SJCRH30 (cell line): Measurements from ENCODE around the gene RPSA. TPM values are rescaled to one million over a fixed set of nuclear protein-coding genes. Genes with fewer than 3 reads are reported as not detected.
A peak's percentile ranks its signal among the peaks of the same experiment; 100 is the strongest.

Experiments used
- DNase-seq, 2 experiments: peaks; one replicate each; pipeline ENCODE4 v3.0.0-alpha.2; 2015 to 2020
- H3K27ac ChIP-seq: fragments of 250-450 bp; sonication (Bioruptor Pico); 2 replicates; pipeline ENCODE4 v1.5.1; 2020; ENCODE audit warnings: mild to moderate bottlenecking, moderate library complexity
- H3K27me3 ChIP-seq: fragments of 250-450 bp; sonication (Bioruptor Pico); 2 replicates; pipeline ENCODE4 v1.5.1; 2020; ENCODE audit warnings: mild to moderate bottlenecking, moderate library complexity
- H3K36me3 ChIP-seq: fragments of 250-450 bp; sonication (Bioruptor Pico); 2 replicates; pipeline ENCODE4 v1.5.1; 2020; ENCODE audit warnings: mild to moderate bottlenecking, moderate library complexity
- H3K4me1 ChIP-seq: fragments of 250-450 bp; sonication (Bioruptor Pico); 2 replicates; pipeline ENCODE4 v1.5.1; 2020; ENCODE audit warnings: mild to moderate bottlenecking, moderate library complexity
- H3K4me3 ChIP-seq: fragments of 250-450 bp; sonication (Bioruptor Pico); 2 replicates; pipeline ENCODE4 v1.5.1; 2020; ENCODE audit warnings: mild to moderate bottlenecking, moderate library complexity
- H3K9me3 ChIP-seq: fragments of 250-450 bp; sonication (Bioruptor Pico); replicated peaks from 2 replicates; pipeline ENCODE4 v1.5.1; 2020; ENCODE audit warnings: mild to moderate bottlenecking, moderate library complexity
- total RNA-seq: library from RNA; depleted of rRNA; stranded (reverse); fragments of >200 nt; shearing (Covaris generic); gene quantifications from 2 replicates; pipeline ENCODE4 v1.2.3, GENCODE V29; 2014

RPSA gene
- total RNA-seq, 1 experiment from 2014 or later = 1,936 TPM

DNA sequence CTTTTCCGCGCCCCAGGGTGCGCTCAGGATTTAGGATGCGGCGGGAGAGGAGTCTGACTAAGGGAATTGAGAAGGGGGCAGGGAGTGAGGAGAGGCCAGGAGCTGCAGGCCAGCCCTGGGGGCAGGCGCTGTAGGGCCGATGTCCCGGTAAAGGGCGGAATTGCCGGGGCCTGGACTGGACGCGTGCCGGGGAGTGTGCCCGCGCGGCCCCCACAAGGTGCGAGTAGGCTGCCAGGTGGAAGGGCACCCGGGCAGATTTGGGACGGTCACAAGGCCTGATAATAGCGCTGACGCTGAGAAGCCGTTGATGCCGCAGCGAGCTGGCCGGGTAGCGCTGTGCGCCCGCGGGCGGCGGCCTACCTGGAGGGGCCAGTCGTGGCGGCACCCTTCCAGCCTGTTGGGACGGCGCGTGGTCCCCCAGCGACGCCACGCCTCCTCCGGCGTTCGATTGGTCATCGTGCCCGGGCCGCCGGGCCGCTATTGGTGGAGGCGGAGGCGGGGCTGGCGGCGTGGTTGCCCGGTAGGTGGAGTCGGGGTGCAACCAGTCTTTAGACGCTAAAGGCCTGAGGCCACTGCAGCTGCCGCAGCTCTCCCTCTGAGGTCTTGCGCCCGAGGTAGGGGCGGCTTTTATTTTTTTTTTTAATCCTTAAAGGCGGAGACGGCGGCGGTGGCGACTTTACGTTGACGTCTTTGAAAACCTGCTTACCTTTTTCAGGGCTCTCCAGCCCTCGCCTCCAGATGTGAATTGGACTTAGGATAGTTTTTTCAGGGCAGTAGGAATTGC, 22.4 kb upstream of the RPSA start:
- DNase-seq = peak; percentile 92

DNA sequence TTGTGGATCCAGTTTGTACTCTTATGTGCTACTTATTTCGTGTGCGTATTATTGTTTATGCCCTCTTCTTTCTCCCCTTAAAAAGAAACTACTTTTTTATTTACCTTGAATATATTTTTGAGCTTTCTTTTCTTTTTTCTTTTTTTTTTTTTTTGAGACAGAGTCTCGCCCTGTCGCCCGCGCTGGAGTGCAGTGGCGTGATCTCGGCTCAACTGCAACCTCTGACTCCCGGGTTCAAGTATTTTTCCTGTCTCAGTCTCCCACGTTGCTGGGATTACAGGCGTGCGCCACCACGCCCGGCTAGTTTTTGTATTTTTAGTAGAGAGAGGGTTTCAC, 21.9 kb upstream of the RPSA start:
- Histone ChIP-seq H3K36me3 (no peaks in the 10 kb centered on the region), H3K4me3 (peak overlapping the region; percentile 69), H3K4me1 (no peaks in the 10 kb centered on the region), H3K27me3 (no peaks in the 10 kb centered on the region), H3K27ac (no peak overlapping the region), H3K9me3 (no peaks in the 10 kb centered on the region)
- no peak for DNase-seq

More for the DNA sequence above, 22.4 kb upstream of the RPSA start:
- H3K4me1 ChIP-seq = no peaks in the 10 kb centered on the region
- H3K27ac ChIP-seq = peak overlapping the region; percentile 72
- H3K9me3 ChIP-seq = no peaks in the 10 kb centered on the region
- peak overlapping the region; percentile 69 for H3K4me3 ChIP-seq
- no peaks in the 10 kb centered on the region for H3K27me3 ChIP-seq
- H3K36me3 ChIP-seq = no peaks in the 10 kb centered on the region

DNA sequence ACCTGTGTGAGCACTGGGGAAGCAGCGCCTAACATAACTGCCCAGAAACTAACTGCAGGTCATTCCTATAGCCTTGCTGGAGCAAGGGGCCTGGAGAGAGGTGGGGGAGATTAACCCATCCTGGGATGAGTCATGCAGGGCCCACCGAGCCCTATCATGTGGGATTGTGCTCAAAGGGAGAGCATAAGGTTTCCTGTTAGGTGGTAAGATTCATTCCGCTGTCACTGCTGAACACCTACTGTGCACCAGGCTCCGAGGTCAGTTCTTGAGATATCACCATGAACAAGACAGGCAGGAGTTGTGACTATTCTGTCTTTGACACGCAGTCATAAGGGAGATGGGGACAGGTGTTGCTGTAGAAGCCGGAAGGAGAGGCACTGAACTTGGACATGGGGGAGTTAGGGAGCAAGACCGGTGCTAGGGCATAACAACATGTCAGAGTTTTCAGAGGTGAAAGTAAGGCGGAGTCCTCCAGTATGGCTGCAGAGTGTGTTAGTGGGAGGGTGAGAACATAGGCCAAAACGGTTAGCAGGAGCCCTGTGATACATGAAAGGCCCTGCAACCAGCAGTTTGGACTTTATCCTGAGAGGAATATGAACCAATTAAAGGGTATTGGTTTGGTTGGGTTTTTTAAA, 20.9 kb upstream of the RPSA start:
- H3K4me3 ChIP-seq = no peak overlapping the region
- peaks cover under 1% of the 10 kb centered on the region; the same call in 1 of the 2 replicates for H3K36me3 ChIP-seq

DNA sequence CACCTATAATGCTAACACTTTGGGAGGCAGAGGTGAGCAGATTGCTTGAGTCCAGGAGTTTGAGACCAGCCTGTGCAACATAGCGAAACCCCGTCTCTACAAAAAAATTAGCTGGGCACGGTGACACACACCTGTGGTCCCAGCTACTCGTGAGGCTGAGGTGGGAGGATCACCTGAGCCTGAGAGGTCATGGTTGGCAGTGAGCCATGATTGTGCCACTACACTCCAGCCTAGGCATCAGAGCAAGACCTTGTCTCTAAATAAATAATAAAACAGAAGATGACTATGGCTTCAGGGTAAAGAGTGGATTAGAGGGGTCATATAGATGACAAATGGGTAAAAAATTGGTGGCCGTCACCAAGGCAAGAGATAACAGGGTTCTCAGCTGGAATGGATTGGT, 20.2 kb upstream of the RPSA start:
- Histone ChIP-seq H3K4me1 (no peaks in the 10 kb centered on the region), H3K36me3 (peaks cover 3% of the 10 kb centered on the region; the same call in 1 of the 2 replicates), H3K4me3 (no peak overlapping the region), H3K27ac (no peak overlapping the region), H3K27me3 (no peaks in the 10 kb centered on the region), H3K9me3 (no peaks in the 10 kb centered on the region)
- no peak for DNase-seq

More for the DNA sequence above, 20.9 kb upstream of the RPSA start:
- H3K4me1 ChIP-seq = no peaks in the 10 kb centered on the region
- no peak for DNase-seq
- H3K9me3 ChIP-seq = no peaks in the 10 kb centered on the region
- no peak overlapping the region for H3K27ac ChIP-seq
- H3K27me3 ChIP-seq = no peaks in the 10 kb centered on the region

DNA sequence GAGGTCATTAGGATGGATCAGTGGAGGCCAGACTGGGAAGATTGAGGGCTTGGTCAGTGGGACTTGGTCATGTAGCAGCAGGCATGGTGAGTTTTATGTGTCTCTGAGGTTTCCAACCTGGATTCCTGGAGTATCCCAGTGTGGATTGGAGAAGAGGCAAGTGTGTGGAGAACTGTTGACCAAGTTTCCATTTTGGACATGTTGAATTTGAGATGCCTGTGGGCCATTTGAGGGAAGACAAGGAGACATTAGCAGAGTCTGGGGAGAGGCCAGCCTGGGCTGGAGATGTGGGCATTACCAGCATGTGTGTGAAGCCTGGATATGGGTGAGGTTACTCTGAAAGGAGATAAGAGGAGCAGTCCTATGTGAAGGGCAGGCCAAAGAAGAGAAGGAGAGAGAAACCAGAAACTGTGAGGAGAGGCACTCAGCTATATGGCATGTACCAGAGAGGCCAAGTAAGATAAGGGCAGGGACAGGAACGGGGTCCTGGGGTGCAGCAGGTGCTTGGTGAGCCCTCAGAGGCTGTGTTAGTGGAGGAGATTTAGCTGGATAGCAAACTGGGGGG, 19.0 kb upstream of the RPSA start:
- no peak overlapping the region for H3K4me3 ChIP-seq

DNA sequence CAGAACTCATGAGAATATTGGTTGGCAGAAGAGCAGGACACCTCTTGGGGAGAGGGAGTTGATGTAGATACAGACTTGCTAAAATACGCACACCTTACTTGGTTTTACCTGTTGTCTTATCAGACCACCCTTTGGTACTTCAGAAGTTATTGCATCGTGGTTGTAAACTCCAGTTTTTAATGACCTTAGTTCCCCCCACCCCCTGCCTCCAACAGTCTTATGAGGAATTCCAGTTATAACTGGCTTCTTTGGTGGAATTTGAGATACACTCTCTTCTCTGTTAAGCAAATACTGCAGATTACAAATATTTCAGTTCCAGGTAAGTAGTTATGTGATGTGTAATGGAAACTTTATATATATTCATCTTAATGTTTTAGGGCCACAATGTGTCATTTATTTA, 18.4 kb upstream of the RPSA start:
- DNase-seq = no peak
- H3K27ac ChIP-seq = no peak overlapping the region
- peaks cover 8% of the 10 kb centered on the region; the same call in 1 of the 2 replicates for H3K36me3 ChIP-seq
- no peak overlapping the region for H3K4me3 ChIP-seq
- no peaks in the 10 kb centered on the region for H3K9me3 ChIP-seq
- H3K4me1 ChIP-seq = no peaks in the 10 kb centered on the region
- H3K27me3 ChIP-seq = no peaks in the 10 kb centered on the region

More for the DNA sequence above, 19.0 kb upstream of the RPSA start:
- Histone ChIP-seq H3K4me1 (no peaks in the 10 kb centered on the region), H3K27ac (no peak overlapping the region), H3K27me3 (no peaks in the 10 kb centered on the region), H3K9me3 (no peaks in the 10 kb centered on the region), H3K36me3 (peaks cover 8% of the 10 kb centered on the region; the same call in 1 of the 2 replicates)
- DNase-seq = no peak

DNA sequence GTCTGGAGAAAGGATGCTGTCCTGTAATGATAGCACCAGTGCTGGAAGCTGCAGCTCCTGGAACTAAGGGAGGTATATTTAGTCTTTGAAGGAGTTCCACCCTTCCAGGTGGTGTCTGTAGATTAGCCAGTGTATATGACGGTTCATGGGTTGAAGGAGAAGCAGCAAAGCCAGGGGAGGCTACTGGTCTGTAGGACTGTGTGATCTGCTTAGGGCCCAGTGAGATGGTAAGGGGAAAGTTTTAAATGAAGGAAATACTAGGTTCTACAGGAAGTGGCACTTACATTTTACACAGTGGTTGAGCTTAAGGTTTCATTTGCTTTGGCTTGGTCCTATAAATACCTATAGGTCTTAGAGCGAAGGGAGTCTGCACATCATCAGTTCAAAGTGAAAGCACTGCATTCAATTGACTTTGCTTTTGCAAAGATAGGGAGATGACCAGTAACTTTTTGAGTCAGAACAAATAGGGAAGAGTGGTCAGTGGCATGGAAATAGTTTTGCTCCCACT, 17.7 kb upstream of the RPSA start:
- Histone ChIP-seq H3K27ac (no peak overlapping the region), H3K27me3 (no peaks in the 10 kb centered on the region), H3K36me3 (peaks cover 8% of the 10 kb centered on the region; the same call in 1 of the 2 replicates), H3K4me1 (no peaks in the 10 kb centered on the region), H3K4me3 (no peak overlapping the region), H3K9me3 (no peaks in the 10 kb centered on the region)
- no peak for DNase-seq

DNA sequence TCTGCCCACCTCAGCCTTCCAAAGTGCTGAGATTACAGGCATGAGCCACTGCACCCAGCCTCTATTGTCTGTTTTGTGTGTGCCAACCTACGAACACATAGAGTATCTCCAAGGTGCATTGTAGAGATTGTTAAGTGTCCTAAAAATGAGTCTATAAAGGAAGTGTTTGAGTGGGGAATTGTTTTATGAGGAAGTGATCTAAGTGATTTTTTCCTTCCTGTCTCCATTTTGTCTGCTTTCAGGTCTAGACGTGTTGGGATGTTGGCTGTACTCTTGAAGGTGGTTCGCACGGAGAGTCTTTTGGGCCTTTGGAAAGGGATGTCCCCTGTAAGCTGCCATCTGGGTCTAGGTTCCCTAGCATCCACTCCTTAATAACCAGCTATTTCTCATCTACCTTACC, 16.3 kb upstream of the RPSA start:
- H3K27ac ChIP-seq = no peak overlapping the region
- peaks cover 8% of the 10 kb centered on the region; the same call in 1 of the 2 replicates for H3K36me3 ChIP-seq
- H3K9me3 ChIP-seq = no peaks in the 10 kb centered on the region
- no peak overlapping the region for H3K4me3 ChIP-seq
- H3K27me3 ChIP-seq = no peaks in the 10 kb centered on the region
- no peaks in the 10 kb centered on the region for H3K4me1 ChIP-seq
- no peak for DNase-seq

DNA sequence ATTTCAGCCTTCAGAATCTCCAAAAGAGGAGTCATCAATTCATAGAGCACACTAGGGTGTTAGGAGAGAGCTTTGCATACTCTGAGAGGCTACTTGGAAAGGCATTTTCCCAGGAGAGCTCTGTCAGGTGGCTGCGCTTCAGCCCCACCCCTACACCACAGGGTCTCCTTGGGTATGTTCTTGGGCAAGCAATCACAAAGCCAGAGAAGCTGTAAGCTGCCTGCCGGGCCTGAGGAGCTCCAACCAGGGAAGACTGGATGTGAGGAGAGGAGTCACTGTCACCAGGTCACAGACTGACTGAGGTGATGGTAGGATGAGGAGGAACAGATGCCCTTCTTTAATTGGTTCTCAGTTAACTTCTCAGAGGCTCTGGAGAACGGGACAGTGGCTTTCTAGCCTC, 9.8 kb upstream of the RPSA start:
- H3K4me1 ChIP-seq = no peaks in the 10 kb centered on the region
- no peak overlapping the region for H3K4me3 ChIP-seq
- no peaks in the 10 kb centered on the region for H3K9me3 ChIP-seq
- no peaks in the 10 kb centered on the region for H3K27me3 ChIP-seq
- H3K36me3 ChIP-seq = peaks cover 3% of the 10 kb centered on the region; the same call in 1 of the 2 replicates
- no peak for DNase-seq
- no peak overlapping the region for H3K27ac ChIP-seq

DNA sequence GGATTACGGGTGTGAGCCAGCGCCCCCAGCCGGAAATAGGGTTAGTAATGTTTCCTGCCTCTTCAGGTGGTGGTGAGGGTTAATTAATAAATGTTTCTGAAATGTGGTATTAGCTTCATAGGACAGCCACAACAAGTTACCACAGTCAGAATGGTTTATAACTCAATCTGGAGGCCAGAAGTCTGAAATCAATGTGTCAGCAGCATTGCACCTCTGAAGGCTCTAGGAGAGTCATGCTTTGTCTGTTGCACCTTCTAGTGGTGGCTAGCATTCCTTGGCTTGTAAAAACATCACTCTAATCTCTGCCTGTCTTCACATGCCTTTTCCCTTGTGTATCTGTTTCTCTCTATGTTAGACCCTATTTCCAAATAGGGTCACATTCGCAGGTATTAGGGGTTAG, 7.8 kb upstream of the RPSA start:
- H3K4me1 ChIP-seq = no peaks in the 10 kb centered on the region
- H3K4me3 ChIP-seq = no peak overlapping the region
- H3K27me3 ChIP-seq = no peaks in the 10 kb centered on the region
- H3K36me3 ChIP-seq = no peaks in the 10 kb centered on the region; the same call in 1 of the 2 replicates
- no peak overlapping the region for H3K27ac ChIP-seq
- no peaks in the 10 kb centered on the region for H3K9me3 ChIP-seq
- no peak for DNase-seq

DNA sequence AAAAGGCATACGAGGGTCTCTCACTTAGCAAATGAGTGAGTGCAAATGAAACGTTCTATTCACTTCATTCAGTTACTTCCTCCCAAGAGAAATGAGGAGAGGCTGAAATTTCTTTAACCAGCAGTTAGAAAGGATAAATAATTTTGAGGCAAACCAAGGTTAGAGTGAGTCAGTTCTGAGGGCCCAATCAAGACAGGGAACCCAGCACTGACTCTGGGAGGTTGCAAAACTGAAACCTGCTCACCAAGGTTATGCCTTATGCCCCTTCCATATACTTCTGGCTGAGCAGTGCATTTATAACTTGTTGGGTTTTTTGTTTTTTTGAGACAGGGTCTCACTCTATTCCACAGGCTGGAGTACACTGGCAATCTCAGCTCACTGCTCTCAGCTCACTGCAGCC, 4.5 kb upstream of the RPSA start:
- Histone ChIP-seq H3K9me3 (no peaks in the 10 kb centered on the region), H3K36me3 (no peaks in the 10 kb centered on the region), H3K4me3 (no peak overlapping the region), H3K27me3 (no peaks in the 10 kb centered on the region), H3K27ac (no peak overlapping the region), H3K4me1 (no peaks in the 10 kb centered on the region)
- no peak for DNase-seq

DNA sequence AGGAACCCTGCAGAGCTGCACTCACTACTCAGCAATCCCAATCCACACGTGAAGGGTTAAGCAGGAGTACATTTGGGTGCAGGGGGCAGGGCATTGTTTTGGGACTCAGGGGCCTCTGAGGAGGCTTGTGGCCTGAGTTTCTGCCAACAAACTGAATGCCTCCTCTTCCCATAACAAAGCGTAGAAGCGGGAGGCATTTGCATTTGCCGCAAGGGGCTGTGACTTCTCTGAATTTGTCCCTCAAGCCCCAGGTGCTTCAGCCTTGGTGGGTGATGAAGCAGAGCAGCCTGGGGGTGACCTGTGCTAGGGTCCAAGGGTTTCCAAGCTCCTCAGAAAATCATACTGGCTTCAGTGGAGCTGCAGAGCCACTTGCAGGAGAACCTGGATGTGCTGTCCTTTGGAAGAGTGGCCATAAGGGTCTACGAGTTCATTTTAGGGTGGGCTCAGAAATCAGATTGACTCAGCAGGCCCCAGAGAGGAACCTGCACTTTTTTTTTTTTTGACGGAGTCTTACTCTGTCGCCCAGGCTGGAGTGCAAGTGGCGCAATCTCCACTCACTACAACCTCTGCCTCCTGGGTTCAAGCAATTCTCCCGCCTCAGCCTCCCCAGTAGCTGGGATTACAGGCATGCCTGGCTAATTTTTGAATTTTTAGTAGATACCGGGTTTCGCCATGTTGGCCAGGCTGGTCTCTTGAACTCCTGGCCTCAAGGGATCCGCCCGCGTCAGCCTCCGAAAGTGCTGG, 1.4 kb upstream of the RPSA start:
- H3K27ac ChIP-seq = no peak overlapping the region
- H3K36me3 ChIP-seq = peaks cover 26% of the 10 kb centered on the region
- no peaks in the 10 kb centered on the region for H3K9me3 ChIP-seq
- H3K4me1 ChIP-seq = no peaks in the 10 kb centered on the region
- DNase-seq = no peak
- no peak overlapping the region for H3K4me3 ChIP-seq
- H3K27me3 ChIP-seq = no peaks in the 10 kb centered on the region

DNA sequence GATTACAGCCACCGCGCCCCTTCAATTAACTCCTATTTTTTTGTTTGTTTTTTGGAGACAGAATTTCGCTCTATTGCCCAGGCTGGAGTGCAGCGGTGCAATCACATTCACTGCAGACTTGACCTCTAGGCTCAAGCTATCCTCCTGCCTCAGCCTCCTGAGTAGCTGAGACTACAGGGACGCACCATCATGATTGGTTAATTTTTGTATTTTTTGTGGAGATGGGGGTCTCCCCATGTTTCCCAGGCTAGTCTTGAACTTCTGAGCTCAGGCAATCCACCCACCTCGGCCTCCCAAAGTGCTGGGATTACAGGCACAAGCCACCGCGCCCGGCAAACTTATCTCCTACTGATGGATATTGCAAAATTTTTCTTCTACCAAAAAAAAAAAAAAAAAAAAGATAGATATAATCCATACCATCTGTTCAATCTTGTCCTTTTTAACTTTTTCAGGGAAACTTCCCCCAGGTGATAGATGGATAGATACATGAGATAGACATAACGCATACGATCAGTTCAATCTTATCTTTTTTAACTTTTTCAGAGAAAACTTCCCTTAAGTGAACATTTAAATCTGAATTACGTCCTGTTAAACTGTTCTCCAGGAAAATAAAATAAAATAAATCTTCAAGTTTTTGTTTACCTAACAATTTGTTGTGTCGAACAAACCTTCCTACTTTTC, 693 bp upstream of the RPSA start:
- H3K27me3 ChIP-seq = no peaks in the 10 kb centered on the region
- H3K4me3 ChIP-seq = peak overlapping the region; percentile 75
- no peak for DNase-seq
- H3K9me3 ChIP-seq = no peaks in the 10 kb centered on the region
- peaks cover 32% of the 10 kb centered on the region for H3K36me3 ChIP-seq
- peak overlapping the region; percentile 80; the same call in 1 of the 2 replicates for H3K27ac ChIP-seq
- H3K4me1 ChIP-seq = no peaks in the 10 kb centered on the region

DNA sequence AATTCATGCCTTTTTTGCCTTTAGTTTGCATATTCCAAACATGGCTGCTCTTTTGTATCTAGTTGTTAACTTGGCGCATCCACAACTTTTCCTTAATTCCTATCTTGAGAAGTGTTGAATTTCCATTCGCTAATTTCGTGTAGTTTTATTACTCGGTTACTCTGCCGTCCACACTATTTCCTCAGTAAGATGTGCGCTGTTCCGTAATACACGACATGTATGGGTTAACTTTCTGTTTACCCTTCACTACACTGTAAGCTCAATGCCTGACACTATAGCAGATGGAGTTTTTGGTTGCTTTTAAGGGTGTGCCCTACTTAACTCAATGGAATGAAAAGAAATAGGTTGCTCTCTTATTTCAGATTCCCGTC, 724 bp downstream of the RPSA start:
- H3K4me3 ChIP-seq = peak overlapping the region; percentile 75
- H3K36me3 ChIP-seq = peaks cover 46% of the 10 kb centered on the region
- no peaks in the 10 kb centered on the region for H3K27me3 ChIP-seq
- DNase-seq = no peak
- H3K9me3 ChIP-seq = no peaks in the 10 kb centered on the region
- no peaks in the 10 kb centered on the region for H3K4me1 ChIP-seq
- H3K27ac ChIP-seq = peak overlapping the region; percentile 80
